Liver (tissue), 9 donors: Measurements from ENCODE around the gene MMP8. TPM values are rescaled to one million over a fixed set of nuclear protein-coding genes. Genes with fewer than 3 reads are reported as not detected.

ENCODE experiments used
- DNase-seq: peaks from one replicate; pipeline ENCODE4 v3.0.0-alpha.2; 2017; ENCODE audit warnings: low spot score
- H3K27ac ChIP-seq, 2 donors: one replicate each; pipeline ENCODE4 v1.7.0; 2013; ENCODE audit warnings: inconsistent platforms in 2 of 2, low read length in 2 of 2, control low read depth in 1 of 2, low read depth in 1 of 2, mild to moderate bottlenecking in 1 of 2
- H3K27me3 ChIP-seq, 4 donors: one replicate each; pipeline versions ENCODE4 v1.6.1 to v1.7.0; 2013; ENCODE audit warnings: low read length in 3 of 4, inconsistent platforms in 1 of 4, mild to moderate bottlenecking in 1 of 4, moderate library complexity in 1 of 4; ENCODE audit not compliant: control insufficient read depth in 4 of 4, insufficient read depth in 4 of 4
- H3K36me3 ChIP-seq, 4 donors: one replicate each; pipeline versions ENCODE4 v1.6.1 to v1.7.0; 2013; ENCODE audit warnings: low read length in 3 of 4, mild to moderate bottlenecking in 3 of 4, low read depth in 1 of 4, moderate library complexity in 1 of 4; ENCODE audit not compliant: control insufficient read depth in 4 of 4, insufficient read depth in 3 of 4
- H3K4me1 ChIP-seq, 4 donors: one replicate each; pipeline versions ENCODE4 v1.6.1 to v1.7.0; 2013; ENCODE audit warnings: low read length in 3 of 4, mild to moderate bottlenecking in 3 of 4, moderate library complexity in 1 of 4; ENCODE audit not compliant: control insufficient read depth in 4 of 4, insufficient read depth in 4 of 4
- H3K4me3 ChIP-seq, 3 donors: one replicate each; pipeline versions ENCODE4 v1.6.1 to v1.7.0; 2013; ENCODE audit warnings: low read length in 3 of 3, control low read depth in 1 of 3, low read depth in 1 of 3, mild to moderate bottlenecking in 1 of 3
- H3K9ac ChIP-seq, 2 donors: one replicate each; pipeline ENCODE4 v1.7.0; 2013; ENCODE audit warnings: low read length in 2 of 2, mild to moderate bottlenecking in 2 of 2, moderate library complexity in 2 of 2, control low read depth in 1 of 2, low read depth in 1 of 2
- H3K9me3 ChIP-seq, 4 donors: one replicate each; pipeline versions ENCODE4 v1.6.1 to v1.7.0; 2013; ENCODE audit warnings: low read length in 3 of 4; ENCODE audit not compliant: control insufficient read depth in 4 of 4
- ATF3 ChIP-seq: IDR thresholded peaks from 2 replicates; pipeline ENCODE4 v1.6.1; 2016; ENCODE audit warnings: antibody characterized with exemption
- CTCF ChIP-seq: fragments of 150-350 bp; IDR thresholded peaks from 2 replicates; pipeline ENCODE4 v1.5.1; 2017; ENCODE audit warnings: improper control_type of control experiment, low read depth, low read length; ENCODE audit not compliant: missing input control
- EGR1 ChIP-seq, 2 donors: IDR thresholded peaks; 2 replicates each; pipeline ENCODE4 v1.6.1; 2016 to 2018; ENCODE audit warnings: antibody characterized with exemption in 2 of 2, low read depth in 2 of 2
- FOXA1 ChIP-seq: IDR thresholded peaks from 2 replicates; pipeline ENCODE4 v1.6.1; 2016; ENCODE audit warnings: antibody characterized with exemption
- FOXA2 ChIP-seq: IDR thresholded peaks from 2 replicates; pipeline ENCODE4 v1.6.1; 2016; ENCODE audit warnings: antibody characterized with exemption
- GABPA ChIP-seq, 2 donors: IDR thresholded peaks in 1 of 2; conservative IDR thresholded peaks in 1 of 2; 2 replicates each; pipeline ENCODE4 v1.6.1; 2016; ENCODE audit warnings: antibody characterized with exemption in 2 of 2, mild to moderate bottlenecking in 1 of 2, moderate library complexity in 1 of 2
- HNF4A ChIP-seq, 2 donors: conservative IDR thresholded peaks; 2 replicates each; pipeline ENCODE4 v1.6.1; 2016; ENCODE audit warnings: antibody characterized with exemption in 2 of 2, mild to moderate bottlenecking in 2 of 2
- HNF4G ChIP-seq: IDR thresholded peaks from 2 replicates; pipeline ENCODE4 v1.6.1; 2016; ENCODE audit warnings: antibody characterized with exemption
- JUND ChIP-seq, 2 donors: IDR thresholded peaks; 2 replicates each; pipeline ENCODE4 v1.6.1; 2016; ENCODE audit warnings: antibody characterized with exemption in 2 of 2
- MAX ChIP-seq: IDR thresholded peaks from 2 replicates; pipeline ENCODE4 v1.6.1; 2016; ENCODE audit warnings: antibody characterized with exemption
- NR2F2 ChIP-seq: IDR thresholded peaks from 2 replicates; pipeline ENCODE4 v1.6.1; 2016; ENCODE audit warnings: antibody characterized with exemption
- RAD21 ChIP-seq, 2 donors: IDR thresholded peaks; 2 replicates each; pipeline ENCODE4 v1.6.1; 2016; ENCODE audit warnings: antibody characterized with exemption in 2 of 2, mild to moderate bottlenecking in 2 of 2
- REST ChIP-seq: IDR thresholded peaks from 2 replicates; pipeline ENCODE4 v1.6.1; 2016; ENCODE audit warnings: antibody characterized with exemption, mild to moderate bottlenecking
- RXRA ChIP-seq, 2 donors: IDR thresholded peaks; 2 replicates each; pipeline ENCODE4 v1.6.1; 2017 to 2018; ENCODE audit warnings: antibody characterized with exemption in 2 of 2, mild to moderate bottlenecking in 1 of 2
- SP1 ChIP-seq: IDR thresholded peaks from 2 replicates; pipeline ENCODE4 v1.6.1; 2018; ENCODE audit warnings: antibody characterized with exemption, mild to moderate bottlenecking
- TAF1 ChIP-seq: conservative IDR thresholded peaks from 2 replicates; pipeline ENCODE4 v1.6.1; 2016; ENCODE audit warnings: antibody characterized with exemption, mild to moderate bottlenecking
- YY1 ChIP-seq: IDR thresholded peaks from 2 replicates; pipeline ENCODE4 v1.6.1; 2016; ENCODE audit warnings: antibody characterized with exemption, mild to moderate bottlenecking
- ZBTB33 ChIP-seq: IDR thresholded peaks from 2 replicates; pipeline ENCODE4 v1.6.1; 2016; ENCODE audit warnings: antibody characterized with exemption
- WGBS: extraction: QIAGEN DNeasy Blood & Tissue Kit; methylation state at CpG from one replicate; pipeline ENCODE4 v1.1.7; 2013; 5-methylcytosine and 5-hydroxymethylcytosine counted together
- polyA plus RNA-seq, 2 donors: library from polyadenylated mRNA; stranded (reverse) in 1 of 2; unstranded in 1 of 2; fragments of 200-250 nt in 1 of 2; fragments of >200 nt in 1 of 2; fragmentation: Nextera tagmentation in 1 of 2; extraction: Ambion mirVana in 1 of 2; gene quantifications; one replicate each; pipeline versions ENCODE4 v1.2.1 to v1.2.3, GENCODE V29; 2013 to 2015
- total RNA-seq, 2 donors: library from RNA; depleted of rRNA; stranded (reverse); fragments of >200 nt; gene quantifications; one replicate each; pipeline ENCODE4 v1.2.3, GENCODE V29; 2014
- donor health status: healthy.
- donor health status: healthy.
- donor health status: healthy.
- donor health status: healthy.
- donor health status: healthy.

MMP8 gene
- total and polyA plus RNA-seq, 4 donors, result 0.15 to 3.5 (median 0.36) TPM

- H3K27ac ChIP-seq, result no peak overlapping the region
- no peaks in the 10 kb centered on the region for H3K4me1 ChIP-seq
- H3K9me3 ChIP-seq, result no peaks in the 10 kb centered on the region
- peaks cover 0 to 3% (median 0%) of the 10 kb centered on the region in 4 donors for H3K27me3 ChIP-seq
- H3K36me3 ChIP-seq, result no peaks in the 10 kb centered on the region
- 47% methylated on average over 2 of the region's 2 CpGs for WGBS
- no peak overlapping the region for H3K4me3 ChIP-seq
- TF ChIP-seq ATF3 (no peak), NR2F2 (no peak), JUND (IDR thresholded peaks at IDR 0.05) (no peak), FOXA1 (no peak), SP1 (no peak), EGR1 (IDR thresholded peaks at IDR 0.05; ENCODE audit: low read depth in 2 of 2) (no peak), YY1 (no peak)
- no peak for DNase-seq
- H3K9ac ChIP-seq, result no peak overlapping the region
Measured at GRCh38 chr11:102762361-102762767, 37.6 kb upstream of the MMP8 start.

GRCh38 chr11:102761646-102762238 is 37.0 kb upstream of the MMP8 start:
- 80% methylated on average over 4 of the region's 4 CpGs for WGBS
- no peaks in the 10 kb centered on the region for H3K4me1 ChIP-seq
- H3K4me3 ChIP-seq, result no peak overlapping the region
- H3K27ac ChIP-seq, result no peak overlapping the region
- H3K9me3 ChIP-seq, result no peaks in the 10 kb centered on the region
- H3K27me3 ChIP-seq, result peaks cover 0 to 3% (median 0%) of the 10 kb centered on the region in 4 donors
- DNase-seq, result no peak
- no peak for TF ChIP-seq ATF3
- no peak for TF ChIP-seq EGR1 (IDR thresholded peaks at IDR 0.05; ENCODE audit: low read depth in 2 of 2)
- TF ChIP-seq HNF4A (conservative IDR thresholded peaks at IDR 0.05), result no peak
- no peak for TF ChIP-seq HNF4G
- no peak for TF ChIP-seq SP1
- no peak for TF ChIP-seq TAF1
- no peak for TF ChIP-seq ZBTB33
- no peak for TF ChIP-seq REST
- no peak for TF ChIP-seq CTCF
- no peak for TF ChIP-seq JUND (IDR thresholded peaks at IDR 0.05)
- no peak for TF ChIP-seq RXRA (IDR thresholded peaks at IDR 0.05)
- no peak for TF ChIP-seq GABPA (IDR thresholded peaks at IDR 0.05 in 1 of 2, conservative IDR thresholded peaks at IDR 0.05 in 1 of 2)
- no peak for TF ChIP-seq FOXA1
- no peak for TF ChIP-seq YY1
- TF ChIP-seq FOXA2, result no peak
- no peak for TF ChIP-seq MAX
- no peak for TF ChIP-seq RAD21 (IDR thresholded peaks at IDR 0.05)
- H3K9ac ChIP-seq, result no peak overlapping the region
- no peaks in the 10 kb centered on the region for H3K36me3 ChIP-seq
